Osteocyte (in vitro differentiated cells): ENCODE measurements around the gene NCSTN. TPM values are rescaled to one million over a fixed set of nuclear protein-coding genes. Genes with fewer than 3 reads are reported as not detected.

Experiments
- DNase-seq: peaks from one replicate; pipeline ENCODE4 v3.0.0; 2021; ENCODE audit warnings: mixed read lengths; ENCODE audit not compliant: unreplicated experiment; ENCODE audit errors: extremely low spot score
- H3K27ac Mint-ChIP-seq: one replicate; pipeline ENCODE4 v1.8.0; 2021; ENCODE audit warnings: mild to moderate bottlenecking, mixed read lengths; ENCODE audit not compliant: unreplicated experiment
- H3K27me3 Mint-ChIP-seq: one replicate; pipeline ENCODE4 v1.8.0; 2021; ENCODE audit warnings: mixed read lengths; ENCODE audit not compliant: unreplicated experiment
- H3K36me3 Mint-ChIP-seq: one replicate; pipeline ENCODE4 v1.8.0; 2021; ENCODE audit warnings: mixed read lengths; ENCODE audit not compliant: unreplicated experiment
- H3K4me1 Mint-ChIP-seq: one replicate; pipeline ENCODE4 v1.8.0; 2021; ENCODE audit warnings: mixed read lengths; ENCODE audit not compliant: unreplicated experiment
- H3K4me3 Mint-ChIP-seq: one replicate; pipeline ENCODE4 v1.8.0; 2021; ENCODE audit warnings: mild to moderate bottlenecking, moderate library complexity, mixed read lengths; ENCODE audit not compliant: unreplicated experiment
- H3K9me3 Mint-ChIP-seq: one replicate; pipeline ENCODE4 v1.8.0; 2021; ENCODE audit warnings: mixed read lengths; ENCODE audit not compliant: unreplicated experiment
- CTCF ChIP-seq: fragments of 200-600 bp; sonication (generic); IDR thresholded peaks from 2 replicates; pipeline ENCODE4 v1.5.0; 2021; ENCODE audit warnings: antibody characterized with exemption, mild to moderate bottlenecking, moderate library complexity
- total RNA-seq: library from RNA; stranded (reverse); gene quantifications from 2 replicates; pipeline ENCODE4 v1.2.1, GENCODE V29; 2021

Gene NCSTN
- total RNA-seq, 1 donor from 2014 or later: 132 TPM

GRCh38 chr1:160325252-160325651, 17.9 kb upstream of the NCSTN start:
- H3K4me3 Mint-ChIP-seq: no peak overlapping the region
- DNase-seq: no peak
- no peaks in the 10 kb centered on the region for H3K27me3 Mint-ChIP-seq
- H3K36me3 Mint-ChIP-seq: peaks cover 52% of the 10 kb centered on the region
- no peak overlapping the region for H3K27ac Mint-ChIP-seq
- no peaks in the 10 kb centered on the region for H3K4me1 Mint-ChIP-seq
- no peaks in the 10 kb centered on the region for H3K9me3 Mint-ChIP-seq
- TF ChIP-seq CTCF: no peak

- peaks cover 55% of the 10 kb centered on the region for H3K36me3 Mint-ChIP-seq
- H3K9me3 Mint-ChIP-seq: no peaks in the 10 kb centered on the region
- no peak overlapping the region for H3K4me3 Mint-ChIP-seq
- no peaks in the 10 kb centered on the region for H3K4me1 Mint-ChIP-seq
- H3K27ac Mint-ChIP-seq: no peak overlapping the region
- H3K27me3 Mint-ChIP-seq: no peaks in the 10 kb centered on the region
- DNase-seq: no peak
- TF ChIP-seq CTCF: no peak
These were observed 16.8 kb upstream of the NCSTN start for GRCh38 chr1:160326418-160326817.

GRCh38 chr1:160328184-160328583, 15.0 kb upstream of the NCSTN start:
- no peak overlapping the region for H3K27ac Mint-ChIP-seq
- H3K27me3 Mint-ChIP-seq: no peaks in the 10 kb centered on the region
- no peaks in the 10 kb centered on the region for H3K9me3 Mint-ChIP-seq
- no peak for DNase-seq
- peaks cover 54% of the 10 kb centered on the region for H3K36me3 Mint-ChIP-seq
- H3K4me1 Mint-ChIP-seq: no peaks in the 10 kb centered on the region
- H3K4me3 Mint-ChIP-seq: no peak overlapping the region
- TF ChIP-seq CTCF: no peak

- Mint-ChIP-seq H3K27ac (no peak overlapping the region), H3K27me3 (no peaks in the 10 kb centered on the region), H3K4me1 (no peaks in the 10 kb centered on the region), H3K36me3 (peaks cover 53% of the 10 kb centered on the region), H3K9me3 (no peaks in the 10 kb centered on the region), H3K4me3 (no peak overlapping the region)
- DNase-seq: no peak
- no peak for TF ChIP-seq CTCF
These were observed 13.1 kb upstream of the NCSTN start for GRCh38 chr1:160330119-160330518.

GRCh38 chr1:160332516-160332915, 10.7 kb upstream of the NCSTN start:
- no peaks in the 10 kb centered on the region for H3K9me3 Mint-ChIP-seq
- TF ChIP-seq CTCF: no peak
- H3K27ac Mint-ChIP-seq: no peak overlapping the region
- no peaks in the 10 kb centered on the region for H3K4me1 Mint-ChIP-seq
- no peak for DNase-seq
- no peak overlapping the region for H3K4me3 Mint-ChIP-seq
- H3K36me3 Mint-ChIP-seq: peaks cover 42% of the 10 kb centered on the region
- no peaks in the 10 kb centered on the region for H3K27me3 Mint-ChIP-seq
